Omental fat pad (tissue), 4 donors: ENCODE data around the gene SAMD4A. TPM values are rescaled to one million over a fixed set of nuclear protein-coding genes. Genes with fewer than 3 reads are reported as not detected.
"Not testable (repeated sequence)": the region's sequence is repeated elsewhere in the genome, so short reads cannot be mapped to it uniquely, and the experiment has no call there.

Source experiments
- ATAC-seq: fragments of 150-250 bp; one replicate; pipeline ENCODE4 v1.9.1; 2016; ENCODE audit warnings: mild to moderate bottlenecking, moderate library complexity; ENCODE audit not compliant: low FRiP score
- DNase-seq: peaks from one replicate; pipeline ENCODE4 v3.0.0-alpha.2; 2019; ENCODE audit warnings: low spot score
- total RNA-seq, 4 donors: library from RNA; depleted of rRNA; stranded (reverse); fragments of >200 nt; gene quantifications; one replicate each; pipeline ENCODE4 v1.1.0, GENCODE V29; 2016
- TF ChIP-seq, protein P1 (sequence below), 3 donors: fragments of 450-650 bp; IDR thresholded peaks; one replicate each; pipeline ENCODE4 v1.5.1; 2016 to 2017; ENCODE audit warnings: antibody characterized with exemption in 3 of 3, mild to moderate bottlenecking in 3 of 3, moderate library complexity in 2 of 3

Gene SAMD4A
- total RNA-seq, 4 donors from 2014 or later, result 33.9 to 116 (median 38.3) TPM

DNA sequence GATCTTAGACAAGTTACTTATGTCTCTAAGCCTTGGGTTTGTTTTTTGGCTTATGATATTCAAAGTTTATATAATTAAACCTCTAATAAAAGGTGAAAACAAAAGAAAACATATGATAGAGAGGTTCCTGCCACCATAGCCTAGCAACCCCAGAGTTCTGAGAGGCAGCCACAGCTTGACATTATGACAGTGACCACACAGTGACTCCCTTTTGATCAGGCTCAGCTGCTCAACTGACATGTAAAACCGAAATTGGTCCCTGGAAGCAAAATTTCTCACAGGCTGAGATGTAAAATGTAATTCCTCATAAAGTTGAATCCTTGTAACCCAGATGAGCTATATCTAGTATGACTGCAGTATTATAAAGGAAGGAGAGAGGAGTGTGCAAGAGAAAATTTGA is 227.2 kb downstream of the SAMD4A start:
- TF ChIP-seq, protein P1, sequence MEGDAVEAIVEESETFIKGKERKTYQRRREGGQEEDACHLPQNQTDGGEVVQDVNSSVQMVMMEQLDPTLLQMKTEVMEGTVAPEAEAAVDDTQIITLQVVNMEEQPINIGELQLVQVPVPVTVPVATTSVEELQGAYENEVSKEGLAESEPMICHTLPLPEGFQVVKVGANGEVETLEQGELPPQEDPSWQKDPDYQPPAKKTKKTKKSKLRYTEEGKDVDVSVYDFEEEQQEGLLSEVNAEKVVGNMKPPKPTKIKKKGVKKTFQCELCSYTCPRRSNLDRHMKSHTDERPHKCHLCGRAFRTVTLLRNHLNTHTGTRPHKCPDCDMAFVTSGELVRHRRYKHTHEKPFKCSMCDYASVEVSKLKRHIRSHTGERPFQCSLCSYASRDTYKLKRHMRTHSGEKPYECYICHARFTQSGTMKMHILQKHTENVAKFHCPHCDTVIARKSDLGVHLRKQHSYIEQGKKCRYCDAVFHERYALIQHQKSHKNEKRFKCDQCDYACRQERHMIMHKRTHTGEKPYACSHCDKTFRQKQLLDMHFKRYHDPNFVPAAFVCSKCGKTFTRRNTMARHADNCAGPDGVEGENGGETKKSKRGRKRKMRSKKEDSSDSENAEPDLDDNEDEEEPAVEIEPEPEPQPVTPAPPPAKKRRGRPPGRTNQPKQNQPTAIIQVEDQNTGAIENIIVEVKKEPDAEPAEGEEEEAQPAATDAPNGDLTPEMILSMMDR (IDR thresholded peaks at IDR 0.05), result no peak
- ATAC-seq (no peak), DNase-seq (no peak)

DNA sequence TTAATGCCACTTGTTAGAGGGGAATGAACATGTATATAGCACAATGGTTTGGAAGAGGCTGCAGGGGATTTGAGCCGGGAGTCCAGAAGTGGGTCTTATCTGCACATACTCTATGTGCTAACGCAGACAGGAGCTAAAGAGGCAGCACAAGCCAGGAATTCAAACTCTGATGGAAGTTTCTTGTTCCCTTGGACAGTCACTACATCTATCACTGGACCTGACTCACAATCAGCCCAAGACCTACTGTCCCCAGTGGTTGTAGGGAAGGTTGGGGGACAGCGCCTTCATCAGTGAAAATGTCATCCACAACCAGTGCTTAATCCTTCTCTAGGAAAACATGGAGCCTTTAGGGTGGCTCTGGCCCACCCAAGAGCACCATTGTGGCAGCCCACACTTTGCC is 227.9 kb downstream of the SAMD4A start:
- ATAC-seq, result no peak
- DNase-seq, result no peak
- TF ChIP-seq, protein P1 (IDR thresholded peaks at IDR 0.05), result no peak

DNA sequence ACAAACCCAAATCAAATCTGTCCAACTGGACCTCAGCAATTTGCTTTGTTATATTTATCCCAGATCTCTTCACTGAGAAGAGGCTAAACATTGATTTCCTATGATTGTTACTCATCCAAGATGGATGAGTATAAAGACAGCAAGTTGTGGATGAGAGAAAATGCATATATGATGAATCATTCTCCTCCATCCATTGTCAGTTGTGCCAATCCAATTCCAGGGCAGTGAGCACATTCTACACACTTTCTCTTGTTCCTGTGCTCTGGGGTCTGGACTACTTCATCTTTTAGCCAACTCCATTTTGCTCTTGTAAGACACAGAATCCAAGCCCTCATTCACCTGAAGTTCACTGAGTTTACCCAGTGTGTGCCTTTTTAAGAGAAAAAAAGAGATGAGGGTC is 230.0 kb downstream of the SAMD4A start:
- ATAC-seq, result no peak
- DNase-seq, result no peak
- TF ChIP-seq, protein P1 (IDR thresholded peaks at IDR 0.05), result no peak

DNA sequence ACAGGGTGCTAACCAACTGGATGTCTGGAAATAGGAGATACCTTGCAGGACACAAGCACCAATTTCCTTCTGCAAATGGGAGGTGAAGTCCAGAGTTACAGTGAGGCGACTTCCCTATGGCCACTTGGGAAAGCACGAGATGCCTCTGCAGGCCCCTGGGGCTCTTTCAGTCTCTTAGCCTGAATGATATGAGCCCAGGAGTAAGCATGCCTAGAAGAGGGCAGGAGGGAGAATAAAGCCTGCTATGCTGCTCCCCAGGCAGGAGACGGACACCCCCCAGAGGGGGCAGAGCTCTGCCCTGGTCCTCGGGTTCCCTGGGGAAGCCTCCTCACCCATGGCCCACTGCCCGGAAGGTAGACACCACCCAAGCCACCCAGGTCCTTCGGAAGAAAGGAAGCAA is 230.6 kb downstream of the SAMD4A start:
- ATAC-seq (no peak), DNase-seq (no peak)
- TF ChIP-seq, protein P1 (IDR thresholded peaks at IDR 0.05), result no peak

DNA sequence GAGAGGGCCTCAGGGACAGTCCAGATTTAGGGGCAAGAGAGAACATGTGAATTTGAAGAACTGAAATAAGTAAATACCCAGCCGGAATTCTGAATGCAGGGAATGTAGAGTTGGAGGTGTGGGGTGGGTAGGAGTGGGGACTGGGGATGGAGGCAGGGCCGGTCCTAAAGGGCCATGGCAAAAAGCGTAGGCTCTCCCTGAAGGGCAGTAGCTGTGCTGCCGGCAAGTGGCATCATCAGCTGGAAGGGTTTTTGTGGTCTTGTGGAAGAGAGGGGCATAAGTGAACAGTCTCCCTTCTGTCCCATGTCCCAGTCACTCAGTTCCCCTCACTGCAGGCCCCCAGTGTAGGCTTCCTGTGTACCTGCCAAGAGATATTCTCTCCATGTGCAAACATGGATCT is 231.1 kb downstream of the SAMD4A start:
- DNase-seq (no peak), ATAC-seq (no peak)
- TF ChIP-seq, protein P1 (IDR thresholded peaks at IDR 0.05), result no peak

DNA sequence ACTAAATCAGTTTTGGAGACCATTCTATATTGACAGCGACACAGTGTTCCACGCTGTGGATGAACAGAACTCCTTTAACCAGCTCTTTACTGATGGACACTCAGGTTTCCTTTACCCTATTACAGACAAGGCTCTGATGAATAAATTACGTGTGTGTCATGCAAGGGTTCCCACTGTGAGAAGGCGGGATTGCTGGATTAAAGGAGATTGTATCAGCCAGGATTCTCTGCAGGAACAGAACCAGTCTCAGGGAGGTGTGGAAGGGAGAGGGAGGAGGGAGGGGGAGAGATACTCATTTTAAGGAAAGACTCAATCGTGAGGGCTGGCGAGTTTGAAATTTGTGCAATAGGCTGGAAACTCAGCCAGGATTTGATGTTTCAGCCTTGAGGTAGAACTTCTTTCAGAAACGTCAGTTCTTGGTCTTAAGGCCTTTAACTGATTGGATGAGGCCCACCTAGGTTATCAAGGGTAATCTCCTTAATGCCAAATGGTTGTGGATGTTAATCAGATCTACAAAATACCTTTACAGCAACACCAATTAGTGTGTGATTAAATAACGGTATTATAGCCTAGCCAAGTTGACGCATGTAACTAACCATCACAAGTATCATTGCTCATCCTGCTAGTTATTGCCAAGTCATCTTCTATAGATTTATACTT is 231.7 kb downstream of the SAMD4A start:
- TF ChIP-seq, protein P1 (IDR thresholded peaks at IDR 0.05), result no peak
- no peak for ATAC-seq
- no peak for DNase-seq

DNA sequence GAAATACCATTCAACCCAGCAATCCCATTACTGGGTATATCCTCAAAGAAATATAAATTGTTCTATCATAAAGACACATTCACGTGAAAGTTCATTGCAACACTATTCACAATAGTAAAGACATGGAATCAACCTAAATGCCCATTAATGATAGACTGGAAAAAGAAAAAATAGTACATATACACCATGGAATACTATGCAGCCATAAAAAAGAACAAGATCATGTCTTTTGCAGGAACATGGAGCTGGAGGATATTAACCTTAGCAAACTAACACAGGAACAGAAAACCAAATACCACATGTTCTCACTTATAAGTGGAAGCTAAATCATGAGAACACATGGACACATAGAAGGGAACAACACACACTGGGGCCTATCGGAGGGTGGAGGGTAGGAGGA is 234.6 kb downstream of the SAMD4A start:
- not testable (repeated sequence) for ATAC-seq

More for the DNA sequence above, 234.6 kb downstream of the SAMD4A start:
- DNase-seq, result not testable (repeated sequence)
